ENCODE measurements around the gene RAD18. TPM values are rescaled to one million over a fixed set of nuclear protein-coding genes. Genes with fewer than 3 reads are reported as not detected.
A peak's percentile ranks its signal among the peaks of the same experiment; 100 is the strongest.

Gene RAD18
- total RNA-seq, 6 donors from 2014 or later: 2.6 to 16.2 (median 7.7) TPM

DNA sequence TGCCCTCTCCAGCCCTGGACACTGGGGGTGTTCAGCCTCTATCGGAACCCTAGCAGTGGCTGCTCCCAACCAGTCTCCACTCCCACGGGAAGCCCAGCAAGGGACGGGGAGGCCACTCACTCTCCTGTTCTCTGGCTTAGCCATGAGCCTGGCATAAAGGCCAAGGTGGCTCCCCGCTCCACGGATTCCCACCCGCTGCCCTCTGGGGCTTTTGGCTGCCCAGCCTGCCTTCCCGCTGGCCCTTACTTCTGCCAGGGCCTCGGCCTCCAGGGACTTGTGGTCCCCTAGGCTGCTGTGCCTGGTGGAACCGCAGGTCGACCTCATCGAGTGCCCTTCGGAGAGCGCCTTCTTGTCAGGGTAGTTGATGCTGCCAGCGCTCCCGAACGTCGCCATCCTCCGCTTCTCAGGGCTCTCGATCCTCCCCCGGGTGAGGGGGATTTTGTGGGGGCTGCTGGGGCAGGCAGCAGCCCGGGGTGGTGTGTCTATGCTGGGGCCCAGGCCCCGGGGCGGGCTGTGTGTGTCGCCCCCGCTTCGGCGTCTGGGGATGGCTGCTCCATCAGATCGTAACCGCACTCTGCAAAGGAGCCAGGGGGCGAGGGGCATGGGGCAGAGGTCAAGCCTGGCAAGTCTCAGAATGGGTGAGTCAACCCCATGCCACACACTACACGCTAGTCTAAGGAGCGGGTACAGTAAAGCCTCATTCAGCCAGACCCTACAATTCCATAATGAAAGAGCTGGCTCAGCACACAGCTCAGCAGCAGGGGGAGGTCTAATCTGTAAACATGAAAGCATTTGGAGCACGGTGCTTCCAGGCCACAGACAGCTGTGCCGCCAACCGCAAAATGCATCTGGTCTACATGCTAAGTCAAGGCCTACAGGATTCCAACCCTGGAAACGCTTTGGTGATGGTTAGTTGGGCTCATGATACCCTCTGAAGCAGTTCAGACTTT is 27.3 kb upstream of the RAD18 start:
- Histone ChIP-seq H3K9me3 (no peaks in the 10 kb centered on the region), H3K27ac (no peak overlapping the region), H3K4me1 (no peaks in the 10 kb centered on the region), H3K4me3 (no peak overlapping the region), H3K36me3 (no peaks in the 10 kb centered on the region), H3K27me3 (no peaks in the 10 kb centered on the region)
- DNase-seq: peak in 1 of 2 donors; percentile 67
- no peak for ATAC-seq (ENCODE audit: low FRiP score in 2 of 2)
- TF ChIP-seq, protein P1, sequence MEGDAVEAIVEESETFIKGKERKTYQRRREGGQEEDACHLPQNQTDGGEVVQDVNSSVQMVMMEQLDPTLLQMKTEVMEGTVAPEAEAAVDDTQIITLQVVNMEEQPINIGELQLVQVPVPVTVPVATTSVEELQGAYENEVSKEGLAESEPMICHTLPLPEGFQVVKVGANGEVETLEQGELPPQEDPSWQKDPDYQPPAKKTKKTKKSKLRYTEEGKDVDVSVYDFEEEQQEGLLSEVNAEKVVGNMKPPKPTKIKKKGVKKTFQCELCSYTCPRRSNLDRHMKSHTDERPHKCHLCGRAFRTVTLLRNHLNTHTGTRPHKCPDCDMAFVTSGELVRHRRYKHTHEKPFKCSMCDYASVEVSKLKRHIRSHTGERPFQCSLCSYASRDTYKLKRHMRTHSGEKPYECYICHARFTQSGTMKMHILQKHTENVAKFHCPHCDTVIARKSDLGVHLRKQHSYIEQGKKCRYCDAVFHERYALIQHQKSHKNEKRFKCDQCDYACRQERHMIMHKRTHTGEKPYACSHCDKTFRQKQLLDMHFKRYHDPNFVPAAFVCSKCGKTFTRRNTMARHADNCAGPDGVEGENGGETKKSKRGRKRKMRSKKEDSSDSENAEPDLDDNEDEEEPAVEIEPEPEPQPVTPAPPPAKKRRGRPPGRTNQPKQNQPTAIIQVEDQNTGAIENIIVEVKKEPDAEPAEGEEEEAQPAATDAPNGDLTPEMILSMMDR (IDR thresholded peaks at IDR 0.05): no peak
- no peak for TF ChIP-seq EP300 (IDR thresholded peaks at IDR 0.05)
- 91 to 94% methylated on average over 29 to 36 of the region's 36 CpGs for WGBS, 2 donors

DNA sequence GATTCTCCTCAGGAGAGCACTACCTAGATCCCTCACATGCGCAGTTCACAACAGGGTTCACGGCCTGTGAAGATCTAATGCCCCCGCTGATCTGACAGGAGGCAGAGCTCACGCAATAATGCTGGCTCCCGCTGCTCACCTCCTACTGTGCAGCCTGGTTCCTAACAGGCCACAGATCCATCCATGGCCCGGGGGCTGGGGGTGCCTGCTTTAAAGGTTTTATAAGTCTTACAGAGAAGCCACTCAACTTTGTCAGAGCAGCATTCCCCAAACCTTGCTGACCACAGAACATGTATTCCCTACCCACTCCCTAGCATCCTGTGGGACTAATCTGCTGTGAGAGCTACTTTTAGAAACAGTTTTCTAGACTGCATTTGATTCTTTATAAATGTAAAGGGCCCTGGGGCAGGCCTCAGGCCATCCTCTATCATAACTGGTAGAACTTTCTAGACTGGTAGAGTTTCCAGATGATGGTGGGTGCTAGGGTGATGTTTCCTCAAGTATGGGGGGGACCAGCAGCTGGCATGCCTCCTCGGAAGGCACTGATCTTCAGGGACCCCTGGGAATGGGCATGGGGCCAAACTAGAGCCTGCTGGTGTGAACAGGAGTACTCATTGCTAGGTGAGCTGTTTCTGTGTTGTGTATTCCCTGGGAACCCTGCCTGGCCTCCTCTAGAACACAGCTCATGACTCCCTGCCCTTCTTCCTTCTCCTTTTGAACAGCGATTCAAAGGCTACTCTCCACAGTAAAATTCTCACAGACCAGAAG is 25.7 kb upstream of the RAD18 start:
- DNase-seq (no peak), ATAC-seq (ENCODE audit: low FRiP score in 2 of 2) (no peak)
- no peak overlapping the region for H3K4me3 ChIP-seq
- no peaks in the 10 kb centered on the region for H3K27me3 ChIP-seq
- H3K4me1 ChIP-seq: no peaks in the 10 kb centered on the region
- no peaks in the 10 kb centered on the region for H3K9me3 ChIP-seq
- TF ChIP-seq EP300 (IDR thresholded peaks at IDR 0.05): no peak
- TF ChIP-seq POLR2A (IDR thresholded peaks at IDR 0.05): no peak
- no peak for TF ChIP-seq POLR2AphosphoS5 (IDR thresholded peaks at IDR 0.05)
- TF ChIP-seq, protein P1 (IDR thresholded peaks at IDR 0.05): no peak
- WGBS, 2 donors: 86 to 91% methylated on average over 3 to 8 of the region's 8 CpGs
- no peaks in the 10 kb centered on the region for H3K36me3 ChIP-seq
- H3K27ac ChIP-seq: no peak overlapping the region

DNA sequence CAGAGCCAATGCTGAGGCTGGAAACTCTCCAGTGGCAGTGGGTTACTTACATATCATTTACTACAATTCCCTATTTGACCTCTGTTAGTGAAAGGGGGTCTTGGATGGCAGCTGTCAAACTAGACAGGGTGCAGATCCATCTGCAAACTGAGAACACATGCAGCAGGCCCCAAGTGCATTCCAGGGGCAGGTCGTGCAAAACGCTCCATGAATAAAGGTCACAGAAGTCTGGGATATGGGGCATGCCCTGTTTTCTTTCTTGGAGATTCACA is 25.0 kb upstream of the RAD18 start:
- Histone ChIP-seq H3K9me3 (no peaks in the 10 kb centered on the region), H3K4me1 (no peaks in the 10 kb centered on the region), H3K36me3 (no peaks in the 10 kb centered on the region), H3K27ac (no peak overlapping the region), H3K27me3 (no peaks in the 10 kb centered on the region), H3K4me3 (no peak overlapping the region)
- WGBS, 2 donors: 37 to 67% methylated on average over 2 of the region's 2 CpGs
- DNase-seq: no peak
- TF ChIP-seq, protein P1 (IDR thresholded peaks at IDR 0.05): no peak
- TF ChIP-seq POLR2AphosphoS5 (IDR thresholded peaks at IDR 0.05) (no peak), EP300 (IDR thresholded peaks at IDR 0.05) (no peak)
- no peak for ATAC-seq (ENCODE audit: low FRiP score in 2 of 2)

DNA sequence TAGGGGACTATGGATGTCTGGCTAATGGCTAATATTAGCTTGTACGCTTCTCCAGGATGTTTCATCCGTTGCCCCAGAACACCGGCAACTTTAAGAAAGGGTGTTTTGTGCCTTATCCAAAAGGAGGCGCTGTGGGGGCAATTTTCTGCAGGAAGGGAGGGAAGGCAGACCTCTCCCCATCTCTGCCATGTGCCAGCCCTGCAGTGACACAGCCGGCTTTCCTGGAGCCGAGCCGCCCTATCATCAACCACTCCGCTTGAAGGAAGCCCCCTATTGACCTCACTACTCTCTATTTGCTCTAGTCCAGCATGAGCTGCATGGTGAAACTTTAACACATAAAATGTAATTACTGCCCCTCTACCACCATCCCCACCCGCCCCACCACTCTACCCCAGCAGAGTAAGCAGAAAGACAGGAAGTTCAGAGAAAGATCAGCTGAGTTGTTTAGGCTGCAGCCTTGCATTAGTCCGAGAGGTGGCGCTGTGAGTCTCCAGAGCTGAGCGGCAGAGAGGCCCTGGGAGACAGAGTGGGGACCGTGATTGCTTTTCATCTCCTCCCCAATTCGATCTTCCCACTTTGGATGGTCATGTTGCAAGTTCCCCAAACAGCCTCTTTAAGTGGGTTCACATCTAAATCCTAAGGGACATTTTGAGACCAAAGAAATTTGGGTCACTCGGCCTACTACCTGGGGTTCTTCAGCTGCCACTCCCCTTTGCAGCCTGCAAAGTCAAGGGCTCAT is 24.5 kb upstream of the RAD18 start:
- Histone ChIP-seq H3K4me1 (no peaks in the 10 kb centered on the region), H3K4me3 (no peak overlapping the region), H3K27ac (no peak overlapping the region), H3K27me3 (no peaks in the 10 kb centered on the region), H3K9me3 (no peaks in the 10 kb centered on the region), H3K36me3 (no peaks in the 10 kb centered on the region)
- WGBS, 2 donors: 19 to 31% methylated on average over 15 of the region's 15 CpGs
- DNase-seq (peak in 1 of 2 donors; percentile 55), ATAC-seq (ENCODE audit: low FRiP score in 2 of 2) (peak; percentile 69 to 79)
- TF ChIP-seq POLR2A (IDR thresholded peaks at IDR 0.05): no peak
- TF ChIP-seq, protein P1 (IDR thresholded peaks at IDR 0.05): peak; percentile 44 to 73 (median 61)
